Large intestine (tissue), 12 donors: ENCODE data around the gene NTMT2. TPM values are rescaled to one million over a fixed set of nuclear protein-coding genes. Genes with fewer than 3 reads are reported as not detected.
"Not testable (repeated sequence)": the region's sequence is repeated elsewhere in the genome, so short reads cannot be mapped to it uniquely, and the experiment has no call there.

Source experiments
- DNase-seq, 2 donors: peaks; one replicate each; pipeline versions ENCODE4 v3.0.0 to v3.0.0-alpha.2; 2013
- H3K27ac ChIP-seq: one replicate; pipeline ENCODE4 v1.5.1; 2013; ENCODE audit warnings: low read length
- H3K27me3 ChIP-seq: 2 replicates; pipeline ENCODE4 v1.6.1; 2013; ENCODE audit warnings: low read length; ENCODE audit not compliant: control insufficient read depth, insufficient read depth
- H3K36me3 ChIP-seq: 2 replicates; pipeline ENCODE4 v1.6.1; 2013; ENCODE audit warnings: low read length; ENCODE audit not compliant: control insufficient read depth, insufficient read depth
- H3K4me1 ChIP-seq: one replicate; pipeline ENCODE4 v1.6.1; 2013; ENCODE audit warnings: low read length; ENCODE audit not compliant: control insufficient read depth, insufficient read depth
- H3K4me3 ChIP-seq: one replicate; pipeline ENCODE4 v1.5.1; 2013; ENCODE audit warnings: low read length
- H3K9me3 ChIP-seq: one replicate; pipeline ENCODE4 v1.6.1; 2013; ENCODE audit warnings: mild to moderate bottlenecking, low read depth, low read length, moderate library complexity; ENCODE audit not compliant: control insufficient read depth
- WGBS: methylation state at CpG from one replicate; pipeline ENCODE4 v1.1.5; 2013; ENCODE audit warnings: low lambda C conversion rate; ENCODE audit not compliant: insufficient coverage; 5-methylcytosine and 5-hydroxymethylcytosine counted together
- long read RNA-seq, 11 donors: transcript quantifications; one replicate each; lab custom pipeline, GENCODE V29; 2026
- polyA plus RNA-seq: library from polyadenylated mRNA; unstranded; fragments of 120-200 nt; gene quantifications from one replicate; pipeline ENCODE4 v1.2.1, GENCODE V29; 2013

NTMT2 gene
- polyA plus RNA-seq = not detected
- long read RNA-seq, donor 1 = 0 reads
- long read RNA-seq, donor 2 = 0 reads
- long read RNA-seq, donor 3 = 0 reads
- long read RNA-seq, donor 4 = 0 reads
- long read RNA-seq, donor 5 = 0 reads
- long read RNA-seq, donor 6 = 0 reads
- long read RNA-seq, donor 7 = 0 reads
- long read RNA-seq, donor 8 = 0 reads
- long read RNA-seq, donor 9 = 0 reads
- long read RNA-seq, donor 10 = 0 reads
- long read RNA-seq, donor 11 = 0 reads

- H3K4me1 ChIP-seq = peaks cover 3% of the 10 kb centered on the region
- H3K27me3 ChIP-seq = no peaks in the 10 kb centered on the region
- no peaks in the 10 kb centered on the region for H3K36me3 ChIP-seq
- DNase-seq = peak in 1 of 2 donors; percentile 13
- H3K27ac ChIP-seq = no peak within 1 kb of the TSS
- no peaks in the 10 kb centered on the region for H3K9me3 ChIP-seq
- no peak within 1 kb of the TSS for H3K4me3 ChIP-seq
- no CpG with 5 or more reads among the region's 8 CpGs for WGBS
Measured at GRCh38 chr1:170145770-170146676, at the start of gene NTMT2. Gene NTMT2, plus strand, starts transcription at chr1:170145959. Its CDS starts 149 bp downstream, at chr1:170146108.

- Histone ChIP-seq H3K9me3 (no peaks in the 10 kb centered on the region), H3K4me3 (no peak overlapping the region), H3K36me3 (no peaks in the 10 kb centered on the region), H3K27me3 (no peaks in the 10 kb centered on the region), H3K27ac (no peak overlapping the region), H3K4me1 (no peaks in the 10 kb centered on the region)
- DNase-seq = no peak
Measured at GRCh38 chr1:170095976-170096748, 49.6 kb upstream of the NTMT2 start.

GRCh38 chr1:170096806-170097340 lies 48.9 kb upstream of the NTMT2 start:
- no peak overlapping the region for H3K27ac ChIP-seq
- no peaks in the 10 kb centered on the region for H3K27me3 ChIP-seq
- H3K4me1 ChIP-seq = no peaks in the 10 kb centered on the region
- no peak for DNase-seq
- no peak overlapping the region for H3K4me3 ChIP-seq
- H3K9me3 ChIP-seq = no peaks in the 10 kb centered on the region
- no peaks in the 10 kb centered on the region for H3K36me3 ChIP-seq
- 80% methylated on average over 1 of the region's 4 CpGs for WGBS

- Histone ChIP-seq H3K27ac (no peak overlapping the region), H3K9me3 (no peaks in the 10 kb centered on the region), H3K36me3 (no peaks in the 10 kb centered on the region), H3K4me3 (no peak overlapping the region), H3K4me1 (no peaks in the 10 kb centered on the region), H3K27me3 (no peaks in the 10 kb centered on the region)
- no peak for DNase-seq
- WGBS = no CpG with 5 or more reads among the region's 4 CpGs
Measured at GRCh38 chr1:170097449-170097948, 48.3 kb upstream of the NTMT2 start.

- not testable (repeated sequence) for H3K4me3 ChIP-seq, H3K36me3 ChIP-seq, H3K4me1 ChIP-seq, H3K27ac ChIP-seq, H3K9me3 ChIP-seq, H3K27me3 ChIP-seq, DNase-seq
- WGBS = no CpG with 5 or more reads among the region's 8 CpGs
Measured at GRCh38 chr1:170113140-170113539, 32.6 kb upstream of the NTMT2 start.

- Histone ChIP-seq H3K4me1 (no peaks in the 10 kb centered on the region), H3K27ac (no peak overlapping the region), H3K9me3 (no peaks in the 10 kb centered on the region), H3K27me3 (no peaks in the 10 kb centered on the region), H3K4me3 (no peak overlapping the region), H3K36me3 (no peaks in the 10 kb centered on the region)
- no peak for DNase-seq
- no CpG with 5 or more reads among the region's 2 CpGs for WGBS
Measured at GRCh38 chr1:170114906-170115305, 30.9 kb upstream of the NTMT2 start.

GRCh38 chr1:170122366-170122765 lies 23.4 kb upstream of the NTMT2 start:
- 96% methylated on average over 4 of the region's 6 CpGs for WGBS
- no peak for DNase-seq
- Histone ChIP-seq H3K27ac (no peak overlapping the region), H3K27me3 (no peaks in the 10 kb centered on the region), H3K36me3 (no peaks in the 10 kb centered on the region), H3K9me3 (no peaks in the 10 kb centered on the region), H3K4me3 (no peak overlapping the region), H3K4me1 (no peaks in the 10 kb centered on the region)

GRCh38 chr1:170125269-170125668 lies 20.5 kb upstream of the NTMT2 start:
- no peaks in the 10 kb centered on the region for H3K36me3 ChIP-seq
- no peaks in the 10 kb centered on the region for H3K9me3 ChIP-seq
- H3K27ac ChIP-seq = no peak overlapping the region
- DNase-seq = no peak
- no peaks in the 10 kb centered on the region for H3K27me3 ChIP-seq
- no peak overlapping the region for H3K4me3 ChIP-seq
- H3K4me1 ChIP-seq = no peaks in the 10 kb centered on the region

GRCh38 chr1:170126696-170127095 lies 19.1 kb upstream of the NTMT2 start:
- Histone ChIP-seq H3K27me3 (no peaks in the 10 kb centered on the region), H3K4me3 (no peak overlapping the region), H3K4me1 (no peaks in the 10 kb centered on the region), H3K36me3 (no peaks in the 10 kb centered on the region), H3K27ac (no peak overlapping the region), H3K9me3 (no peaks in the 10 kb centered on the region)
- DNase-seq = no peak
- no CpG with 5 or more reads among the region's 4 CpGs for WGBS

- Histone ChIP-seq H3K27ac (no peak overlapping the region), H3K9me3 (no peaks in the 10 kb centered on the region), H3K27me3 (no peaks in the 10 kb centered on the region), H3K36me3 (no peaks in the 10 kb centered on the region), H3K4me3 (no peak overlapping the region), H3K4me1 (no peaks in the 10 kb centered on the region)
- WGBS = 53% methylated on average over 3 of the region's 6 CpGs
- no peak for DNase-seq
Measured at GRCh38 chr1:170131450-170131849, 14.3 kb upstream of the NTMT2 start.
